ENCODE measurements around the gene UBALD2.

The UBALD2 gene

DNA sequence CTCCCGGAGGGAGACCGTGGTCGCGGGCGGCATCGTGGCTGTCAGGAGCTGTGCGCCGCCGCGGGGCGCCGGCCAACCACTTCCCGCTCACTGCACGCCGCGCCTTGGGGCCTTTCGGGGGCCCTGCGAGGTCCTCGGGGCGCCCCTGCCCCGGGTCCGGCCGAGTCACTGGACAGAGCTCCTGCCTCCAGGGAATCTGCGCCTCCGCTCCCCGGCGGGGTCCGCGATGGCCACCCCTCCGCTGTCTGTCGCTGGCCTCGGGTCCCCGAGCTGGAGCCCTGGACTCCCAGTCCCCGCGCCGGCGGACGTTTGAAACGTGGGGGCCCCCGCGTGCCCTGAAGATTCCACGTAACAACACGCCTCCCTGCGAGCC, 42.8 kb downstream of the UBALD2 start, which contains the start of gene QRICH2:
Gene QRICH2, minus strand, starts transcription at position 311 of the 373 bp plus-strand sequence. Its CDS starts 278 bp downstream, at position 33.
- H3K4me2 ChIP-seq (ENCODE audit: insufficient read depth, low read length) = no peak within 1 kb of the TSS
- H3K27ac ChIP-seq (ENCODE audit: low read length) = no peak within 1 kb of the TSS
- no peak within 1 kb of the TSS for H2AFZ ChIP-seq (ENCODE audit: low read depth, low read length)
- no peaks in the 10 kb centered on the region for H3K79me2 ChIP-seq (ENCODE audit: insufficient read depth, low read length)
- H4K20me1 ChIP-seq (ENCODE audit: insufficient read depth, low read length) = no peaks in the 10 kb centered on the region
- TF ChIP-seq EZH2 (IDR thresholded peaks at IDR 0.05; ENCODE audit: borderline replicate concordance, low read depth, low read length, severe bottlenecking) = no peak
- TF ChIP-seq CTCF (IDR thresholded peaks at IDR 0.05; ENCODE audit: borderline replicate concordance, extremely low read depth, low read length, poor library complexity, severe bottlenecking) = no peak
- ATAC-seq (ENCODE audit: insufficient read depth, low read depth) = no peak
- no peaks in the 10 kb centered on the region for H3K4me1 ChIP-seq (ENCODE audit: insufficient read depth, low read length)
- DNase-seq = no peak
- H3K9ac ChIP-seq (ENCODE audit: low read depth, low read length) = no peak within 1 kb of the TSS
- H3K4me3 ChIP-seq (ENCODE audit: low read depth in 1 of 2, low read length in 2 of 2) = no peak within 1 kb of the TSS
- H3K36me3 ChIP-seq (ENCODE audit: insufficient read depth, low read length) = peaks cover 41% of the 10 kb centered on the region
- no peaks in the 10 kb centered on the region for H3K9me3 ChIP-seq (ENCODE audit: insufficient read depth, low read length, severe bottlenecking)
- H3K27me3 ChIP-seq (ENCODE audit: insufficient read depth, low read length, poor library complexity) = no peaks in the 10 kb centered on the region

- Histone ChIP-seq H3K4me2 (ENCODE audit: insufficient read depth, low read length) (no peak overlapping the region), H3K9ac (ENCODE audit: low read depth, low read length) (no peak overlapping the region), H3K36me3 (ENCODE audit: insufficient read depth, low read length) (peaks cover 51% of the 10 kb centered on the region), H3K4me3 (ENCODE audit: low read depth in 1 of 2, low read length in 2 of 2) (no peak overlapping the region), H3K27ac (ENCODE audit: low read length) (no peak overlapping the region), H3K27me3 (ENCODE audit: insufficient read depth, low read length, poor library complexity) (no peaks in the 10 kb centered on the region), H3K79me2 (ENCODE audit: insufficient read depth, low read length) (no peaks in the 10 kb centered on the region), H3K9me3 (ENCODE audit: insufficient read depth, low read length, severe bottlenecking) (no peaks in the 10 kb centered on the region), H3K4me1 (ENCODE audit: insufficient read depth, low read length) (no peaks in the 10 kb centered on the region), H4K20me1 (ENCODE audit: insufficient read depth, low read length) (no peaks in the 10 kb centered on the region), H2AFZ (ENCODE audit: low read depth, low read length) (no peak overlapping the region)
- ATAC-seq (ENCODE audit: insufficient read depth, low read depth) = no peak
- TF ChIP-seq CTCF (IDR thresholded peaks at IDR 0.05; ENCODE audit: borderline replicate concordance, extremely low read depth, low read length, poor library complexity, severe bottlenecking) (no peak), EZH2 (IDR thresholded peaks at IDR 0.05; ENCODE audit: borderline replicate concordance, low read depth, low read length, severe bottlenecking) (no peak)
- no peak for DNase-seq
Measured at GRCh38 chr17:76309461-76309860, 44.3 kb downstream of the UBALD2 start.

DNA sequence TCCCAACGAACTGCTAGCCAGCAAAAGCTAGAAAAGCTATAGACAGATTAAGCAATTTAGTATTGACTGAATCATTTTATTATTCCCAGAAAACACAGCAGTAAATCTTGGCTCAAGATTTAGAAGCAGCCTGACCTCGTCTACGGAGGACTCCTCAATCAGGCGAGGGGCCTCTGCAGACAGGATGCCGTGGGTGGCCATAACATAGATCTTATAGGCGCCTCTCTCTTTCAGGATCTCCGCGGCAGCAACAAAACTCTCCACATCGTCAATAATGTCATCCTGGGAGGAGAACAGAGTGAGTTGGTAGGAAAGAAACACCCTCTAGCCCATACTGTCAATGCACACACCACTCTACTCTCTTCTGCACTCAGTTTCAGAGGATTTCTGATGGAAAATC, 47.6 kb downstream of the UBALD2 start:
- Histone ChIP-seq H3K4me3 (ENCODE audit: low read depth in 1 of 2, low read length in 2 of 2) (no peak overlapping the region), H3K27me3 (ENCODE audit: insufficient read depth, low read length, poor library complexity) (no peaks in the 10 kb centered on the region), H4K20me1 (ENCODE audit: insufficient read depth, low read length) (no peaks in the 10 kb centered on the region), H3K27ac (ENCODE audit: low read length) (no peak overlapping the region), H3K9me3 (ENCODE audit: insufficient read depth, low read length, severe bottlenecking) (no peaks in the 10 kb centered on the region), H3K36me3 (ENCODE audit: insufficient read depth, low read length) (peaks cover 57% of the 10 kb centered on the region), H3K9ac (ENCODE audit: low read depth, low read length) (no peak overlapping the region), H3K79me2 (ENCODE audit: insufficient read depth, low read length) (no peaks in the 10 kb centered on the region), H2AFZ (ENCODE audit: low read depth, low read length) (no peak overlapping the region), H3K4me1 (ENCODE audit: insufficient read depth, low read length) (no peaks in the 10 kb centered on the region), H3K4me2 (ENCODE audit: insufficient read depth, low read length) (no peak overlapping the region)
- ATAC-seq (ENCODE audit: insufficient read depth, low read depth) = no peak
- DNase-seq = no peak
- TF ChIP-seq EZH2 (IDR thresholded peaks at IDR 0.05; ENCODE audit: borderline replicate concordance, low read depth, low read length, severe bottlenecking) (no peak), CTCF (IDR thresholded peaks at IDR 0.05; ENCODE audit: borderline replicate concordance, extremely low read depth, low read length, poor library complexity, severe bottlenecking) (no peak)

Data from DND-41 (cell line).